ENCODE measurements around the gene SLC9B2.
"Not testable (repeated sequence)": the region's sequence is repeated elsewhere in the genome, so short reads cannot be mapped to it uniquely, and the experiment has no call there.

SLC9B2 gene

GRCh38 chr4:103010804-103011203 is 65.8 kb downstream of the SLC9B2 start:
- FAIRE-seq = no peak
- TF ChIP-seq, protein P1, sequence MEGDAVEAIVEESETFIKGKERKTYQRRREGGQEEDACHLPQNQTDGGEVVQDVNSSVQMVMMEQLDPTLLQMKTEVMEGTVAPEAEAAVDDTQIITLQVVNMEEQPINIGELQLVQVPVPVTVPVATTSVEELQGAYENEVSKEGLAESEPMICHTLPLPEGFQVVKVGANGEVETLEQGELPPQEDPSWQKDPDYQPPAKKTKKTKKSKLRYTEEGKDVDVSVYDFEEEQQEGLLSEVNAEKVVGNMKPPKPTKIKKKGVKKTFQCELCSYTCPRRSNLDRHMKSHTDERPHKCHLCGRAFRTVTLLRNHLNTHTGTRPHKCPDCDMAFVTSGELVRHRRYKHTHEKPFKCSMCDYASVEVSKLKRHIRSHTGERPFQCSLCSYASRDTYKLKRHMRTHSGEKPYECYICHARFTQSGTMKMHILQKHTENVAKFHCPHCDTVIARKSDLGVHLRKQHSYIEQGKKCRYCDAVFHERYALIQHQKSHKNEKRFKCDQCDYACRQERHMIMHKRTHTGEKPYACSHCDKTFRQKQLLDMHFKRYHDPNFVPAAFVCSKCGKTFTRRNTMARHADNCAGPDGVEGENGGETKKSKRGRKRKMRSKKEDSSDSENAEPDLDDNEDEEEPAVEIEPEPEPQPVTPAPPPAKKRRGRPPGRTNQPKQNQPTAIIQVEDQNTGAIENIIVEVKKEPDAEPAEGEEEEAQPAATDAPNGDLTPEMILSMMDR (IDR thresholded peaks at IDR 0.05; ENCODE audit: insufficient read depth, missing control alignments) = no peak
- DNase-seq (ENCODE audit: insufficient read length, low spot score) = no peak

DNA sequence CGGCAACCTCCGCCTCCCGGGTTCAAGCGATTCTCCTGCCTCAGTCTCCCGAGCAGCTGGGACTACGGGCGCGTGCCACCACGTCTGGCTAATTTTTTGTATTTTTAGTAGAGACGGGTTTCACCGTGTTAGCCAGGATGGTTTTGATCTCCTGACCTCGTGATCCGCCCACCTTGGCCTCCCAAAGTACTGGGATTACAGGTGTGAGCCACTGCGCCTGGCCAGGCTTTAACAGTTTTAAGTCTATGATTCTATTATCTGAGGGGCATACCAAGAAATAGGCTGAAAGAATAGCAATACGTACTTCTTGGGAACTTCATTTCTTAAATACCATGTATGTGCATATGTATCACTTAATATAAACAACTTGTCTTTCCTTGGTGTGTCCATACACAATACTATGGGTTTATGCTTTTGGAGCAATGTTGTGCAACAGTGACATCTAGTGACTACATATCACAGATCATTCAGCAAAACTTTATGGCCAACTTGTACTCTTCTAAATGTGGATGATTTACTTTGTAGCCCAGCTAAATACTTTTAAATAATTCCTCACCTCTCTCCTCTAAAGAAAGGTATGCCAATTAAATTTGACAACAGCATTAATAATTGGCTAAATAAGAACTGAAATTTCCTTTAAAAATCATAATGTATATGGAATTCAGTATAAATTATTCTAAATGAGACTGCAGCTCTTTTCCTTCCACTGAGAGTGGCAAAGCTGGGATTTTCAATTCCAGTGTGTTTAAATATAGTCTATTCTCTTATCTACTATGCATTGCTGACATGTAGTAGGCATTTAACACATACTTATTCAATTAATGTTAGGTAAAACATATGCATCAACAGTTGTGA is 67.5 kb downstream of the SLC9B2 start:
- DNase-seq (ENCODE audit: insufficient read length, low spot score) (peak; percentile 30), FAIRE-seq (peak; percentile 96)
- TF ChIP-seq, protein P1 (IDR thresholded peaks at IDR 0.05; ENCODE audit: insufficient read depth, missing control alignments) = peak; percentile 81

DNA sequence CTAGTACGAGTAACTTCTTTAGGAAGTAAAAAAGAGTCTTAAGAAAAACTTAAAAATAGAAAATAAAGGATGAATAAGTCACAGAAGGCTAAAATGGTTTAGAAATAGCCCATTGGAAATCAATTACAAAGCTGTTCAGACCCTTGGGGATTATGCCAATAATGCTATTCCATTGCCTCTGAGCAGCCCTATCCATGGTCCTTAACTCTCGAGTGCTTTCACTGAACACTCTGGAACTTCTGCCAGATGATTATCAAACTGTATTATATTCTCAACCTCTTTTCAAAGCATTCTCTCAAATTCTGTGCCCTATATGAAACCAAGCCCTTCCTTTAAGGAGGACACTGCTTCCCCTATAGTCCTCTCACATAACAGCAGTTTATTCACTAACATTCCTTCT is 74.0 kb downstream of the SLC9B2 start:
- TF ChIP-seq, protein P1 (IDR thresholded peaks at IDR 0.05; ENCODE audit: insufficient read depth, missing control alignments) = no peak
- FAIRE-seq (no peak), DNase-seq (ENCODE audit: insufficient read length, low spot score) (no peak)

- FAIRE-seq (no peak), DNase-seq (ENCODE audit: insufficient read length, low spot score) (no peak)
- TF ChIP-seq, protein P1 (IDR thresholded peaks at IDR 0.05; ENCODE audit: insufficient read depth, missing control alignments) = no peak
Measured at GRCh38 chr4:102994803-102995202, 81.8 kb downstream of the SLC9B2 start.

GRCh38 chr4:102993985-102994384 is 82.6 kb downstream of the SLC9B2 start:
- not testable (repeated sequence) for DNase-seq (ENCODE audit: insufficient read length, low spot score); FAIRE-seq

DNA sequence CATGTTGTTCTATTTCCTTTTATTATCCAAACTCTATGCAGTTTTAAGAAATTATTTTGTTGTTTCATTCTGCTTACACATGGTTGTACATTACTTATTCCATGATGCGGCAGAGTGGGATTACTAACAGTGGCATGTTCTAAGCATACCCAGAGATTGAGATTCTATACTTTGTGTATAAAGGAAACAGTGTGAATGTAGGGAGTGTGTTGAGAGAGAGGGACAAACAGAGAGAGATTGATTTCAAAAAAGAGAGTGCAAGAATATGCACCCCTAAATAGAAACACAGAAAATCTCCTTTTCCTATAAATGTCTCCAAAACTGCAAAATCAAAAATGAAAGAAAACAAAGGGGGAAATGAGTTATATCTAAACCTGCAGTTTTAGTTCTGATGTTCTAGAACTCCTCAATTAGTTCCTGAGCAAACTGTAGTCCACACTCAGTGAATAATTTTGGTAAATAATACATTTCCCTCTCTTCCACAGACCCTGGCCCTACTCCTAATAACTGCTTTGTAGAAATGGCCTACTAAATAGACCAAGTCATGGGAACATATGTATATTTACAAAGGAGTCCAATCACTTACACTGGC is 88.0 kb downstream of the SLC9B2 start:
- FAIRE-seq = no peak
- DNase-seq (ENCODE audit: insufficient read length, low spot score) = no peak
- TF ChIP-seq, protein P1 (IDR thresholded peaks at IDR 0.05; ENCODE audit: insufficient read depth, missing control alignments) = no peak

DNA sequence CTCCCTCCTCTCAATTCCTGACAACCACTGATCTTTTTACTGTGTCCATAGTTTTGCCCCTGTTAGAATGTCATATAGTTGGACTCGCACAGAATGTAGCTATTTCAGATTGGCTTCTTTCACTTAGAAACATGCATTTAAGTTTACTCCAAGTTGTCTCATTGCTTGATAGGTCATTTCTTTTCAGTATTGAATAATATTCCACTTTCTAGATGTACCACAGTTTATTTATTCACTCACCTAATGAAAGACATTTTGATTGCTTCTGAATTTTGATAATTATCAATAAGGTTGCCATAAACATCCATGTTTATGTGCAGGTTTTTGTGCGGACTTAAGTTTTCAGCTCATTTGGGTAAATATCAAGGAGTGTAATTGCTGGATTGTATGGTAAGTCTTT is 95.6 kb downstream of the SLC9B2 start:
- TF ChIP-seq, protein P1 (IDR thresholded peaks at IDR 0.05; ENCODE audit: insufficient read depth, missing control alignments) = no peak
- DNase-seq (ENCODE audit: insufficient read length, low spot score) = no peak
- FAIRE-seq = no peak

All from D721Med (cell line).